Natural killer cell (primary cell): ENCODE data around the gene RABGAP1L. TPM values are rescaled to one million over a fixed set of nuclear protein-coding genes. Genes with fewer than 3 reads are reported as not detected.

ENCODE experiments used
- ATAC-seq, 3 donors: fragments of 150-1000 bp in 2 of 3; fragments of 200-7000 bp in 1 of 3; cut with Tn5 transposase; 1 replicate in 1 of 3; 2 replicates in 2 of 3; pipeline ENCODE4 v1.10.0; 2021; ENCODE audit warnings: mild to moderate bottlenecking in 2 of 3, moderate library complexity in 2 of 3
- DNase-seq, 2 donors: peaks; one replicate each; pipeline versions ENCODE4 v3.0.0 to v3.0.0-alpha.2; 2013 to 2021; ENCODE audit warnings: mixed read lengths in 1 of 2
- H3K27ac ChIP-seq: one replicate; pipeline ENCODE4 v1.5.1; 2013; ENCODE audit warnings: mild to moderate bottlenecking, low read length
- H3K27me3 ChIP-seq: one replicate; pipeline ENCODE4 v1.6.1; 2013; ENCODE audit warnings: low read length; ENCODE audit not compliant: control insufficient read depth, insufficient read depth
- H3K36me3 ChIP-seq: one replicate; pipeline ENCODE4 v1.6.1; 2013; ENCODE audit warnings: low read length; ENCODE audit not compliant: control insufficient read depth, insufficient read depth
- H3K4me1 ChIP-seq: one replicate; pipeline ENCODE4 v1.6.1; 2013; ENCODE audit warnings: low read length; ENCODE audit not compliant: control insufficient read depth, insufficient read depth
- H3K4me3 ChIP-seq: one replicate; pipeline ENCODE4 v1.5.1; 2013; ENCODE audit warnings: low read length
- H3K9me3 ChIP-seq: one replicate; pipeline ENCODE4 v1.6.1; 2013; ENCODE audit warnings: low read length; ENCODE audit not compliant: control insufficient read depth, insufficient read depth
- H3K27ac Mint-ChIP-seq, 2 donors: one replicate each; pipeline ENCODE4 v1.8.0; 2022; ENCODE audit warnings: mild to moderate bottlenecking in 2 of 2, mixed read lengths in 2 of 2, moderate library complexity in 1 of 2
- H3K27me3 Mint-ChIP-seq, 2 donors: one replicate each; pipeline ENCODE4 v1.8.0; 2022; ENCODE audit warnings: low read depth in 2 of 2, mixed read lengths in 2 of 2
- H3K36me3 Mint-ChIP-seq: one replicate; pipeline ENCODE4 v1.8.0; 2022; ENCODE audit warnings: mixed read lengths
- H3K4me1 Mint-ChIP-seq, 2 donors: one replicate each; pipeline ENCODE4 v1.8.0; 2022; ENCODE audit warnings: mixed read lengths in 2 of 2
- H3K4me3 Mint-ChIP-seq: one replicate; pipeline ENCODE4 v1.8.0; 2022; ENCODE audit warnings: mild to moderate bottlenecking, moderate library complexity, mixed read lengths
- H3K9me3 Mint-ChIP-seq, 2 donors: one replicate each; pipeline ENCODE4 v1.8.0; 2022; ENCODE audit warnings: mixed read lengths in 2 of 2
- WGBS: methylation state at CpG from one replicate; pipeline ENCODE4 v1.1.7; 2013; ENCODE audit warnings: missing lambda C conversion rate; ENCODE audit not compliant: insufficient coverage; 5-methylcytosine and 5-hydroxymethylcytosine counted together
- intact Hi-C: fragments of 100-400 bp; cut with micrococcal nuclease; formaldehyde crosslinking; loops from one replicate; pipeline ENCODE4 v1.14.2; 2022
- total RNA-seq, 4 donors: library from RNA; stranded (reverse); fragments of 120-200 nt in 1 of 4; gene quantifications; one replicate each; pipeline versions ENCODE4 v1.2.3 to v1.2.4, GENCODE V29; 2013 to 2022
- TF ChIP-seq, protein P1 (sequence below): fragments of 200-600 bp; IDR thresholded peaks from one replicate; pipeline ENCODE4 v1.8.0; 2022; ENCODE audit warnings: antibody characterized with exemption

RABGAP1L gene
- total RNA-seq, 3 donors from 2014 or later (not counting 1 experiment from before 2014, with no cell fraction given) = 145 to 168 (median 153) TPM

DNA sequence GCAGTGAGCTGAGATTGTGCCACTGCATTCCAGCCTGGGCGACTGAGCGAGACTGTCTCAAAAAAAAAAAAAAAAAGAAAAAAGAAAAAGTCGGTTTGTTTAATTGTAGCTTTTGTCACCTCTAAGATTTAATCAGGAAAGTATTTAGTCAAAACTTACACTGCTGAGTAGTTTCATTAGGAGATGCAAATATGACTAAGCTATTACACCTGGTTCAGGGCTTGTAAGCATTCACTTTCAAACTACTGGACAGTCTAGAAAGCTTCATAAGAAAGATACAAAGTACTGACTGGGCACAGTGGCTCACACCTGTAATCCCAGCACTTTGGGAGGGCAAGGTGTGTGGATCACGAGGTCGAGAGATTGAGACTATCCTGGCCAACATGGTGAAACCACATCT lies 764.5 kb downstream of the RABGAP1L start:
- no peaks in the 10 kb centered on the region for H3K4me1 ChIP-seq
- 92% methylated on average over 4 of the region's 5 CpGs for whole genome bisulfite sequencing
- ATAC-seq (no peak), DNase-seq (no peak)
- Mint-ChIP-seq H3K27ac (no peak overlapping the region), H3K27me3 (no peaks in the 10 kb centered on the region), H3K36me3 (peaks cover 6% of the 10 kb centered on the region), H3K4me1 (peaks cover 0 to 5% of the 10 kb centered on the region in 2 donors), H3K9me3 (peaks cover 0 to 2% of the 10 kb centered on the region in 2 donors), H3K4me3 (no peak overlapping the region)
- no peaks in the 10 kb centered on the region for H3K36me3 ChIP-seq
- no peaks in the 10 kb centered on the region for H3K27me3 ChIP-seq
- TF ChIP-seq, protein P1, sequence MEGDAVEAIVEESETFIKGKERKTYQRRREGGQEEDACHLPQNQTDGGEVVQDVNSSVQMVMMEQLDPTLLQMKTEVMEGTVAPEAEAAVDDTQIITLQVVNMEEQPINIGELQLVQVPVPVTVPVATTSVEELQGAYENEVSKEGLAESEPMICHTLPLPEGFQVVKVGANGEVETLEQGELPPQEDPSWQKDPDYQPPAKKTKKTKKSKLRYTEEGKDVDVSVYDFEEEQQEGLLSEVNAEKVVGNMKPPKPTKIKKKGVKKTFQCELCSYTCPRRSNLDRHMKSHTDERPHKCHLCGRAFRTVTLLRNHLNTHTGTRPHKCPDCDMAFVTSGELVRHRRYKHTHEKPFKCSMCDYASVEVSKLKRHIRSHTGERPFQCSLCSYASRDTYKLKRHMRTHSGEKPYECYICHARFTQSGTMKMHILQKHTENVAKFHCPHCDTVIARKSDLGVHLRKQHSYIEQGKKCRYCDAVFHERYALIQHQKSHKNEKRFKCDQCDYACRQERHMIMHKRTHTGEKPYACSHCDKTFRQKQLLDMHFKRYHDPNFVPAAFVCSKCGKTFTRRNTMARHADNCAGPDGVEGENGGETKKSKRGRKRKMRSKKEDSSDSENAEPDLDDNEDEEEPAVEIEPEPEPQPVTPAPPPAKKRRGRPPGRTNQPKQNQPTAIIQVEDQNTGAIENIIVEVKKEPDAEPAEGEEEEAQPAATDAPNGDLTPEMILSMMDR = no peak
- intact Hi-C loops = no loop called here
- H3K27ac ChIP-seq = no peak overlapping the region
- H3K4me3 ChIP-seq = no peak overlapping the region
- H3K9me3 ChIP-seq = no peaks in the 10 kb centered on the region

DNA sequence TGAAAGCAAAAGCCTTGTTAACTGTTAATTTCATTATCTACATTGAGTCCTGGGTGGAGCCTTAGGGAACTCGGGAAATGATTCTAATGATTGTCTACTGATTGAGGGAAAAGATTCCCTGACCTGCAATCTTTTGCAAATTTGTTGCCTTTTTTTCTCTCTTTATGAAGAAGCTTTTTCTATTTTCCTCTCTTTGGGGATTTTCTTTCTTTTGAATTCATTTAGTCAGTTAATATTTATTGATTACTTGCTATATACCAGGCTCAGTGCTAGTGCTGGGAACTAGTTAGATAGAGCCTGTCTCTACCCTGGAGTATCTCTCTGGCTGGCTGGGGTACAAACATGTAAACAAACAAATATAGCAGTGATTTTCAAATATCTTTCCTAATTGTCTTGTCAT lies 769.2 kb downstream of the RABGAP1L start:
- no peak for DNase-seq
- H3K4me1 ChIP-seq = no peaks in the 10 kb centered on the region
- H3K27me3 ChIP-seq = no peaks in the 10 kb centered on the region
- H3K4me3 Mint-ChIP-seq = no peak overlapping the region
- H3K4me1 Mint-ChIP-seq = peaks cover 4 to 5% of the 10 kb centered on the region in 2 donors
- H3K27ac Mint-ChIP-seq = no peak overlapping the region
- H3K9me3 ChIP-seq = no peaks in the 10 kb centered on the region
- TF ChIP-seq, protein P1 = no peak
- no peak overlapping the region for H3K4me3 ChIP-seq
- H3K27ac ChIP-seq = no peak overlapping the region
- H3K36me3 Mint-ChIP-seq = no peaks in the 10 kb centered on the region
- peaks cover 0 to 2% of the 10 kb centered on the region in 2 donors for H3K9me3 Mint-ChIP-seq
- no peaks in the 10 kb centered on the region for H3K36me3 ChIP-seq
- intact Hi-C loops = no loop called here
- no peak for ATAC-seq
- no CpG with 5 or more reads among the region's 1 CpG for WGBS
- H3K27me3 Mint-ChIP-seq = no peaks in the 10 kb centered on the region

- Mint-ChIP-seq H3K4me1 (peaks cover under 1 to 4% of the 10 kb centered on the region in 2 donors), H3K27ac (no peak overlapping the region), H3K27me3 (no peaks in the 10 kb centered on the region), H3K9me3 (no peaks in the 10 kb centered on the region), H3K4me3 (no peak overlapping the region), H3K36me3 (no peaks in the 10 kb centered on the region)
- ATAC-seq (no peak), DNase-seq (no peak)
- no peak overlapping the region for H3K4me3 ChIP-seq
- intact Hi-C loops = no loop called here
- 78% methylated on average over 1 of the region's 1 CpG for WGBS
- no peaks in the 10 kb centered on the region for H3K4me1 ChIP-seq
- H3K36me3 ChIP-seq = no peaks in the 10 kb centered on the region
- no peaks in the 10 kb centered on the region for H3K9me3 ChIP-seq
- no peak overlapping the region for H3K27ac ChIP-seq
- TF ChIP-seq, protein P1 = no peak
- H3K27me3 ChIP-seq = no peaks in the 10 kb centered on the region
Measured at GRCh38 chr1:174931214-174931613, 771.9 kb downstream of the RABGAP1L start.

DNA sequence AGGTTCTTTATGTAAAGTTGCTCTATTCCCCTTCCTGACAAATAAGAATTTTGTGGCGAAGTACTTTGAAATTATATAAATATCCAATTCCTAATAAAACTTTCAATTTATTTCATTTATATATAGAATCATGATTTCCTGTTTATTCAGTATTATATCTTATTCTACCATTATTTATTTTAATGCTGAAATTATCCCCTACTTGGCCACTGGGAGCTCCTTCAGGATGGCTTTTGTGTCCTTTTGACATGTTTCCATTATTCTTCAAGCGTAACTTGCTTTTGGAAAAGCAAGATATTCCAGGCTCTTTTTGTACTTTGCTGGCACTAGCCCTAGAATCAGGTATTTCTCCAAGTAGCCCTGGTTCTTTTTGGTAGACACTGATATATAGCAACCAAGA lies 773.3 kb downstream of the RABGAP1L start:
- Histone ChIP-seq H3K27ac (no peak overlapping the region), H3K4me1 (no peaks in the 10 kb centered on the region), H3K36me3 (no peaks in the 10 kb centered on the region), H3K9me3 (no peaks in the 10 kb centered on the region), H3K27me3 (no peaks in the 10 kb centered on the region), H3K4me3 (no peak overlapping the region)
- Mint-ChIP-seq H3K4me3 (no peak overlapping the region), H3K9me3 (no peaks in the 10 kb centered on the region), H3K4me1 (peaks cover 0 to 4% of the 10 kb centered on the region in 2 donors), H3K36me3 (no peaks in the 10 kb centered on the region), H3K27ac (no peak overlapping the region), H3K27me3 (no peaks in the 10 kb centered on the region)
- no peak for ATAC-seq
- no peak for DNase-seq
- intact Hi-C loops = no loop called here
- TF ChIP-seq, protein P1 = no peak
- WGBS = 95% methylated on average over 1 of the region's 2 CpGs
